Jurkat, Clone E6-1 (cell line): ENCODE results near the gene HSPG2.

Experiments used
- DNase-seq: peaks from one replicate; pipeline ENCODE4 v3.0.0-alpha.2; 2011; ENCODE audit warnings: low read depth, low spot score
- H3K4me3 ChIP-seq: 2 replicates; pipeline ENCODE4 v1.5.1; 2011; ENCODE audit warnings: mild to moderate bottlenecking, low read length, control low read depth, moderate library complexity

HSPG2 gene

GRCh38 chr1:21823980-21824702, 113.0 kb downstream of the HSPG2 start:
- no peak for DNase-seq
- H3K4me3 ChIP-seq, result no peak overlapping the region

GRCh38 chr1:21823206-21823979, 113.7 kb downstream of the HSPG2 start:
- H3K4me3 ChIP-seq, result no peak overlapping the region
- DNase-seq, result no peak

GRCh38 chr1:21822349-21822748, 114.8 kb downstream of the HSPG2 start:
- DNase-seq, result no peak
- no peak overlapping the region for H3K4me3 ChIP-seq

GRCh38 chr1:21821385-21822019, 115.6 kb downstream of the HSPG2 start:
- DNase-seq, result no peak
- H3K4me3 ChIP-seq, result no peak overlapping the region

- H3K4me3 ChIP-seq, result no peak overlapping the region
- no peak for DNase-seq
Observed at GRCh38 chr1:21820597-21821232, 116.4 kb downstream of the HSPG2 start.

- no peak overlapping the region for H3K4me3 ChIP-seq
- DNase-seq, result peak; percentile 32
Observed at GRCh38 chr1:21818656-21819055, 118.5 kb downstream of the HSPG2 start.

- no peak overlapping the region for H3K4me3 ChIP-seq
- no peak for DNase-seq
Observed at GRCh38 chr1:21816602-21817302, 120.4 kb downstream of the HSPG2 start.

- H3K4me3 ChIP-seq, result no peak overlapping the region
- no peak for DNase-seq
Observed at GRCh38 chr1:21815724-21816321, 121.3 kb downstream of the HSPG2 start.

GRCh38 chr1:21814981-21815582, 122.0 kb downstream of the HSPG2 start:
- DNase-seq, result no peak
- peak overlapping the region; percentile 54 for H3K4me3 ChIP-seq

- DNase-seq, result peak; percentile 23
- peak overlapping the region; percentile 54 for H3K4me3 ChIP-seq
Observed at GRCh38 chr1:21814241-21814918, 122.7 kb downstream of the HSPG2 start.

GRCh38 chr1:21813542-21813941, 123.6 kb downstream of the HSPG2 start:
- H3K4me3 ChIP-seq, result no peak overlapping the region
- no peak for DNase-seq

GRCh38 chr1:21811875-21812305, 125.2 kb downstream of the HSPG2 start, which contains the start of gene LDLRAD2:
Gene LDLRAD2, plus strand, starts transcription at chr1:21812265. Its CDS starts 187 bp downstream, at chr1:21812452.
- no peak for DNase-seq

GRCh38 chr1:21804536-21804935, 132.6 kb downstream of the HSPG2 start:
- no peak overlapping the region for H3K4me3 ChIP-seq
- DNase-seq, result no peak

More at GRCh38 chr1:21811875-21812305, 125.2 kb downstream of the HSPG2 start, which contains the start of gene LDLRAD2:
- no peak within 1 kb of the TSS for H3K4me3 ChIP-seq

GRCh38 chr1:21801100-21801499, 136.0 kb downstream of the HSPG2 start:
- H3K4me3 ChIP-seq, result no peak overlapping the region
- DNase-seq, result no peak

- no peak for DNase-seq
- H3K4me3 ChIP-seq, result no peak overlapping the region
Observed at GRCh38 chr1:21799730-21800129, 137.4 kb downstream of the HSPG2 start.

- no peak for DNase-seq
- H3K4me3 ChIP-seq, result no peak overlapping the region
Observed at GRCh38 chr1:21795075-21795474, 142.0 kb downstream of the HSPG2 start.

- DNase-seq, result no peak
- H3K4me3 ChIP-seq, result no peak overlapping the region
Observed at GRCh38 chr1:21794656-21795055, 142.5 kb downstream of the HSPG2 start.

- DNase-seq, result no peak
- no peak overlapping the region for H3K4me3 ChIP-seq
Observed at GRCh38 chr1:21793104-21793503, 144.0 kb downstream of the HSPG2 start.
